A673 (cell line): ENCODE data around the gene HTR6. TPM values are rescaled to one million over a fixed set of nuclear protein-coding genes. Genes with fewer than 3 reads are reported as not detected.

ENCODE experiments used
- BruUV-seq: library from RNA; stranded (reverse); fragments of 400-500 nt; replicated peaks from 2 replicates; lab custom pipeline; 2021; lab: Mats Ljungman, UMichigan
- CTCF ChIA-PET: fragments of 300-600 bp; sonication (Branson Sonifier 250); formaldehyde crosslinking; loops from one replicate; lab custom pipeline; 2022; ENCODE audit warnings: antibody characterized with exemption; lab: Charles Lee
- POLR2A ChIA-PET: fragments of 300-600 bp; sonication (Branson Sonifier 250); formaldehyde crosslinking; loops from one replicate; lab custom pipeline; 2022; ENCODE audit warnings: antibody characterized with exemption; ENCODE audit not compliant: low non-redundant PET; lab: Charles Lee
- DNase-seq: peaks from one replicate; pipeline ENCODE4 v3.0.0-alpha.2; 2015; ENCODE audit warnings: low spot score
- H3K27ac ChIP-seq: fragments of 200-600 bp; sonication (generic); 2 replicates; pipeline ENCODE4 v1.5.1; 2016; ENCODE audit warnings: mixed run types, low read depth, mild to moderate bottlenecking, mixed read lengths, antibody characterized with exemption, low read length; ENCODE audit not compliant: poor library complexity, severe bottlenecking
- H3K27me3 ChIP-seq: fragments of 200-600 bp; sonication (generic); replicated peaks from 2 replicates; pipeline ENCODE4 v1.6.1; 2017; ENCODE audit warnings: mixed run types, low read depth, mild to moderate bottlenecking, mixed read lengths, antibody characterized with exemption, low read length; ENCODE audit not compliant: insufficient read depth, poor library complexity
- H3K36me3 ChIP-seq: fragments of 200-600 bp; sonication (generic); 2 replicates; pipeline ENCODE4 v1.6.1; 2016; ENCODE audit warnings: mixed run types, mild to moderate bottlenecking, mixed read lengths, antibody characterized with exemption, low read length; ENCODE audit not compliant: insufficient read depth, poor library complexity, severe bottlenecking
- H3K4me1 ChIP-seq: fragments of 200-600 bp; sonication (generic); 2 replicates; pipeline ENCODE4 v1.6.1; 2017; ENCODE audit warnings: mixed run types, mild to moderate bottlenecking, mixed read lengths, antibody characterized with exemption, low read length; ENCODE audit not compliant: insufficient read depth, poor library complexity, severe bottlenecking
- H3K4me3 ChIP-seq: fragments of 200-600 bp; sonication (generic); 2 replicates; pipeline ENCODE4 v1.5.1; 2016; ENCODE audit warnings: low read depth, mixed run types, mild to moderate bottlenecking, mixed read lengths, low read length; ENCODE audit not compliant: poor library complexity, severe bottlenecking
- H3K9me3 ChIP-seq: fragments of 200-600 bp; sonication (generic); 2 replicates; pipeline ENCODE4 v1.6.1; 2016; ENCODE audit warnings: mixed run types, low read depth, mild to moderate bottlenecking, mixed read lengths, antibody characterized with exemption, low read length; ENCODE audit not compliant: poor library complexity, severe bottlenecking
- EZH2 ChIP-seq: fragments of 200-600 bp; sonication (generic); IDR thresholded peaks from 2 replicates; pipeline ENCODE4 v1.6.1; 2017; ENCODE audit warnings: borderline replicate concordance, low read depth, mild to moderate bottlenecking, mixed read lengths, antibody characterized with exemption, low read length; ENCODE audit not compliant: poor library complexity, severe bottlenecking
- intact Hi-C: fragments of 100-400 bp; cut with micrococcal nuclease; formaldehyde crosslinking; loops from one replicate; pipeline ENCODE4 v1.10.0; 2022; ENCODE audit not compliant: unreplicated experiment
- total RNA-seq: library from RNA; stranded (reverse); gene quantifications from 2 replicates; pipeline ENCODE4 v1.2.3, GENCODE V29; 2021
- TF ChIP-seq, protein P1 (sequence below): fragments of 300-800, 200-600 bp; sonication (generic); conservative IDR thresholded peaks from 2 replicates; pipeline ENCODE4 v1.5.1; 2017; ENCODE audit warnings: low read depth, mild to moderate bottlenecking, antibody characterized with exemption, low read length, moderate library complexity, mixed read lengths

HTR6 gene
- total RNA-seq, 1 experiment from 2014 or later = not detected

DNA sequence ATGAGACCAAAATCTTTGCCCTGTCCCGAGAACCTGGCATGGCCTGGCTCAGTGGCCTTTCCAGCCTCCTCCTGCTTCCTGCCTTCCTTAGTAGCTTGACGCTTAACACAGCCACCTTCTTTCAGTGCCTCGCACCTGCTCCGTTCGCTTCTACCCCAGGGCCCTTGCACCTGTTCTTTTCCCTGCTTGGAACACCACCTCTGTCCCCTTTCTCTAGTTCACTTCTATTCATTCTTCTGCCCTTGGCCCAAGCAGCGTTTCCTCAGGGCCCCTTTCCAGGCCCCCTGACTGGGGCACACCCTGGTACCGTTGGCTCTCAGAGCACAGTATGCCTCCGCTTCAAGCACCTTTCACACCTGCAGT, 9.0 kb upstream of the HTR6 start:
- Histone ChIP-seq H3K4me3 (no peak overlapping the region), H3K36me3 (no peaks in the 10 kb centered on the region), H3K27me3 (no peaks in the 10 kb centered on the region), H3K27ac (no peak overlapping the region), H3K9me3 (no peaks in the 10 kb centered on the region), H3K4me1 (peaks cover 8% of the 10 kb centered on the region)
- ChIA-PET POLR2A (no interaction called here), CTCF (no interaction called here)
- TF ChIP-seq, protein P1, sequence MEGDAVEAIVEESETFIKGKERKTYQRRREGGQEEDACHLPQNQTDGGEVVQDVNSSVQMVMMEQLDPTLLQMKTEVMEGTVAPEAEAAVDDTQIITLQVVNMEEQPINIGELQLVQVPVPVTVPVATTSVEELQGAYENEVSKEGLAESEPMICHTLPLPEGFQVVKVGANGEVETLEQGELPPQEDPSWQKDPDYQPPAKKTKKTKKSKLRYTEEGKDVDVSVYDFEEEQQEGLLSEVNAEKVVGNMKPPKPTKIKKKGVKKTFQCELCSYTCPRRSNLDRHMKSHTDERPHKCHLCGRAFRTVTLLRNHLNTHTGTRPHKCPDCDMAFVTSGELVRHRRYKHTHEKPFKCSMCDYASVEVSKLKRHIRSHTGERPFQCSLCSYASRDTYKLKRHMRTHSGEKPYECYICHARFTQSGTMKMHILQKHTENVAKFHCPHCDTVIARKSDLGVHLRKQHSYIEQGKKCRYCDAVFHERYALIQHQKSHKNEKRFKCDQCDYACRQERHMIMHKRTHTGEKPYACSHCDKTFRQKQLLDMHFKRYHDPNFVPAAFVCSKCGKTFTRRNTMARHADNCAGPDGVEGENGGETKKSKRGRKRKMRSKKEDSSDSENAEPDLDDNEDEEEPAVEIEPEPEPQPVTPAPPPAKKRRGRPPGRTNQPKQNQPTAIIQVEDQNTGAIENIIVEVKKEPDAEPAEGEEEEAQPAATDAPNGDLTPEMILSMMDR = no peak
- no peak for TF ChIP-seq EZH2
- BruUV-seq = no TSS peak
- intact Hi-C loops = loop anchor here (10.0 kb wide), 1 partner anchor 751 kb away; the partner anchor contains the start of gene ALDH4A1
- no peak for DNase-seq

DNA sequence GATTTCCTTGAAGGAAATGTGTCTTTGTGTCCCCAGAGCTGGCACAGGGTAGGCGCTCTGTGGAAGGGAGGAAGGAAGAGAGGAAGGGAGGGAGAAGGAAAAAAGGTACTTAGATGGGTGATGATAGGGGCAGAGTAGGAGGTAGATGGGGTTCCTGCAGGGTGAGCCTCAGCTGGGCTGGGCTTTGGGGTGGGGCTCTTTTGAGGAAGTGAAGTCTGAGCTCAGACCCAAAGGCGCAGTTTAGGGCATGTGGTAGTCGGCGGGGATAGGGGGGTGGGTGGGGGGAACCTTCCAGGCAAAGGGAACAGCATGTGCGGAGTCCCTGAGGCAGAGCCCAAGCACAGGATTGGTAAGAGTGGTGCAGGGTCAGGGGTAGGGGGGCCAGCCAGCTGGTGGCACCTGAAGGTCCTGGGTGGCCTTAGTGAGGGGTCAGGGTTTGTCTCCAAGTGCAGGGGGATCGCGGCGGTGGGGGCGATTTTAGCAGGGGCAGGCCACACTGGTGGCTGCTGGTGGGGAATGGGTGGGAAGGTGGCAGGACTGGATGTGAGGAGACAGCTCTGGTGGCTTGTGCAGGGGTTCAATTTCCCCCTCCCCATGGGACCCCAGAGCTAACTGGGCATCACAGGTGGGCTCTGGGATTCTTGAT, 8.4 kb upstream of the HTR6 start:
- Histone ChIP-seq H3K4me3 (no peak overlapping the region), H3K36me3 (no peaks in the 10 kb centered on the region), H3K4me1 (peaks cover 8% of the 10 kb centered on the region), H3K9me3 (no peaks in the 10 kb centered on the region), H3K27me3 (no peaks in the 10 kb centered on the region), H3K27ac (no peak overlapping the region)
- POLR2A ChIA-PET = no interaction called here
- no TSS peak for BruUV-seq
- DNase-seq = no peak
- intact Hi-C loops = loop anchor here (10.0 kb wide), 1 partner anchor 751 kb away; the partner anchor contains the start of gene ALDH4A1
- TF ChIP-seq, protein P1 = no peak
- TF ChIP-seq EZH2 = no peak
- CTCF ChIA-PET = no interaction called here

DNA sequence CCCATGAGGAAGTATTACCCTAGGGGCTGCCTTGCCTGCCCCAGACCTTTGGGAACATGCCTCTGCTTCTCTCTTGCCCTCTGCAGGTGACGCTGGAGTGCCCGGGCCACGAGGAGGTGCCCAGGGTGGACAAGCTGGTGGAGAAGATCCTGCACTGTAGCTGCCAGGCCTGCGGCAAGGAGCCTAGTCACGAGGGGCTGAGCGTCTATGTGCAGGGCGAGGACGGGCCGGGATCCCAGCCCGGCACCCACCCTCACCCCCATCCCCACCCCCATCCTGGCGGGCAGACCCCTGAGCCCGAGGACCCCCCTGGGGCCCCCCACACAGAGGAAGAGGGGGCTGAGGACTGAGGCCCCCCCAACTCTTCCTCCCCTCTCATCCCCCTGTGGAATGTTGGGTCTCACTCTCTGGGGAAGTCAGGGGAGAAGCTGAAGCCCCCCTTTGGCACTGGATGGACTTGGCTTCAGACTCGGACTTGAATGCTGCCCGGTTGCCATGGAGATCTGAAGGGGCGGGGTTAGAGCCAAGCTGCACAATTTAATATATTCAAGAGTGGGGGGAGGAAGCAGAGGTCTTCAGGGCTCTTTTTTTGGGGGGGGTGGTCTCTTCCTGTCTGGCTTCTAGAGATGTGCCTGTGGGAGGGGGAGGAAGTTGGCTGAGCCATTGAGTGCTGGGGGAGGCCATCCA, 7.8 kb upstream of the HTR6 start:
- peaks cover 6% of the 10 kb centered on the region for H3K4me1 ChIP-seq
- CTCF ChIA-PET = interaction anchor here (0.5 kb wide), 1 partner anchor 92 kb away, joined by 3 read pairs; no protein-coding TSS in a partner anchor
- BruUV-seq = no TSS peak
- no peaks in the 10 kb centered on the region for H3K27me3 ChIP-seq
- no peak overlapping the region for H3K4me3 ChIP-seq
- H3K9me3 ChIP-seq = no peaks in the 10 kb centered on the region
- DNase-seq = no peak
- no peaks in the 10 kb centered on the region for H3K36me3 ChIP-seq
- POLR2A ChIA-PET = no interaction called here
- H3K27ac ChIP-seq = no peak overlapping the region
- no peak for TF ChIP-seq EZH2
- TF ChIP-seq, protein P1 = no peak
- intact Hi-C loops = loop anchor here (10.0 kb wide), 1 partner anchor 752 kb away; the partner anchor contains the start of gene ALDH4A1
